Right atrium auricular region (tissue), 2 donors: ENCODE measurements around the gene PAIP2. TPM values are rescaled to one million over a fixed set of nuclear protein-coding genes. Genes with fewer than 3 reads are reported as not detected.

Source experiments
- DNase-seq: peaks from one replicate; pipeline ENCODE4 v3.0.0-alpha.2; 2019; ENCODE audit warnings: low spot score
- H3K27ac ChIP-seq, 2 donors: fragments of 200-600 bp; sonication (generic); 1 replicate in 1 of 2; 2 replicates in 1 of 2; pipeline ENCODE4 v1.5.1; 2016 to 2019
- H3K27me3 ChIP-seq, 2 donors: fragments of 200-600 bp; sonication (generic); one replicate each; pipeline versions ENCODE4 v1.5.1 to v1.6.0; 2017 to 2019
- H3K36me3 ChIP-seq: fragments of 200-600 bp; sonication (generic); one replicate; pipeline ENCODE4 v1.5.1; 2016
- H3K4me1 ChIP-seq, 2 donors: fragments of 200-600 bp; sonication (generic); one replicate each; pipeline versions ENCODE4 v1.5.1 to v1.6.0; 2017 to 2019
- H3K4me3 ChIP-seq, 2 donors: fragments of 200-600 bp; sonication (generic); 1 replicate in 1 of 2; 2 replicates in 1 of 2; pipeline ENCODE4 v1.5.1; 2017 to 2019; ENCODE audit warnings: mild to moderate bottlenecking in 1 of 2, moderate library complexity in 1 of 2
- H3K9me3 ChIP-seq, 2 donors: fragments of 200-600 bp; sonication (generic); one replicate each; pipeline ENCODE4 v1.5.1; 2019
- CTCF ChIP-seq, 2 donors: fragments of 200-600 bp; sonication (generic); IDR thresholded peaks; one replicate each; pipeline ENCODE4 v1.5.1; 2019; ENCODE audit warnings: antibody characterized with exemption in 2 of 2
- total RNA-seq, 2 donors: library from RNA; depleted of rRNA; stranded (reverse); fragments of >200 nt; gene quantifications; one replicate each; pipeline ENCODE4 v1.1.0, GENCODE V29; 2016

Gene PAIP2
- total RNA-seq, 2 donors from 2014 or later = 97.6 to 156 TPM

GRCh38 chr5:139377226-139377625, 35.6 kb downstream of the PAIP2 start:
- Histone ChIP-seq H3K4me1 (peaks cover 0 to 21% of the 10 kb centered on the region in 2 donors), H3K27ac (no peak overlapping the region), H3K4me3 (no peak overlapping the region), H3K27me3 (no peaks in the 10 kb centered on the region), H3K9me3 (no peaks in the 10 kb centered on the region), H3K36me3 (no peaks in the 10 kb centered on the region)
- no peak for DNase-seq
- TF ChIP-seq CTCF (IDR thresholded peaks at IDR 0.05) = no peak

- no peak overlapping the region for H3K4me3 ChIP-seq
Observed at GRCh38 chr5:139378101-139378825, 36.6 kb downstream of the PAIP2 start.

GRCh38 chr5:139378941-139379361, 37.3 kb downstream of the PAIP2 start:
- H3K9me3 ChIP-seq = no peaks in the 10 kb centered on the region
- no peak for DNase-seq
- H3K4me1 ChIP-seq = peaks cover 0 to 6% of the 10 kb centered on the region in 2 donors
- no peaks in the 10 kb centered on the region for H3K36me3 ChIP-seq
- no peaks in the 10 kb centered on the region for H3K27me3 ChIP-seq
- no peak overlapping the region for H3K27ac ChIP-seq
- H3K4me3 ChIP-seq = no peak overlapping the region
- no peak for TF ChIP-seq CTCF (IDR thresholded peaks at IDR 0.05)

More at GRCh38 chr5:139378101-139378825, 36.6 kb downstream of the PAIP2 start:
- peaks cover 0 to 13% of the 10 kb centered on the region in 2 donors for H3K4me1 ChIP-seq
- H3K36me3 ChIP-seq = no peaks in the 10 kb centered on the region
- H3K9me3 ChIP-seq = no peaks in the 10 kb centered on the region
- no peak for DNase-seq
- H3K27me3 ChIP-seq = no peaks in the 10 kb centered on the region
- H3K27ac ChIP-seq = no peak overlapping the region
- TF ChIP-seq CTCF (IDR thresholded peaks at IDR 0.05) = no peak

- Histone ChIP-seq H3K27me3 (no peaks in the 10 kb centered on the region), H3K4me3 (no peak overlapping the region), H3K4me1 (peaks cover 0 to 8% of the 10 kb centered on the region in 2 donors), H3K36me3 (no peaks in the 10 kb centered on the region), H3K9me3 (no peaks in the 10 kb centered on the region), H3K27ac (no peak overlapping the region)
- no peak for DNase-seq
- no peak for TF ChIP-seq CTCF (IDR thresholded peaks at IDR 0.05)
Observed at GRCh38 chr5:139379626-139380449, 38.2 kb downstream of the PAIP2 start.

GRCh38 chr5:139381837-139382761, 40.4 kb downstream of the PAIP2 start:
- H3K9me3 ChIP-seq = no peaks in the 10 kb centered on the region
- DNase-seq = no peak

More at GRCh38 chr5:139381837-139382761, 40.4 kb downstream of the PAIP2 start:
- TF ChIP-seq CTCF (IDR thresholded peaks at IDR 0.05) = no peak
- Histone ChIP-seq H3K27me3 (no peaks in the 10 kb centered on the region), H3K36me3 (no peaks in the 10 kb centered on the region), H3K4me3 (no peak overlapping the region), H3K27ac (no peak overlapping the region), H3K4me1 (peaks cover 0 to 15% of the 10 kb centered on the region in 2 donors)
